Measurements from ENCODE around the gene FBXO8. TPM values are rescaled to one million over a fixed set of nuclear protein-coding genes. Genes with fewer than 3 reads are reported as not detected.

FBXO8 gene
- polyA plus RNA-seq, 1 of the 3 experiments (the other 2 are of a cell fraction): 16.0 TPM

- H4K20me1 ChIP-seq (ENCODE audit: insufficient read depth): no peaks in the 10 kb centered on the region
- H3K79me2 ChIP-seq (ENCODE audit: insufficient read depth): no peaks in the 10 kb centered on the region
- no peaks in the 10 kb centered on the region for H3K9me2 ChIP-seq
- H3K9me3 ChIP-seq: no peaks in the 10 kb centered on the region
- H3F3A ChIP-seq (replicated peaks; ENCODE audit: insufficient read depth): peaks cover 11% of the 10 kb centered on the region
- peak overlapping the region; percentile 83 to 99 for H3K27ac ChIP-seq (ENCODE audit: low read depth in 2 of 2, low read length in 1 of 2)
- no peak for TF ChIP-seq YY1 (IDR thresholded peaks at IDR 0.05; ENCODE audit: low read depth)
- peak; percentile 75 for TF ChIP-seq PBX3 (IDR thresholded peaks at IDR 0.05)
- no peak for TF ChIP-seq MXI1 (IDR thresholded peaks at IDR 0.05; ENCODE audit: low read depth, low read length)
- peak; percentile 13; the same call in 1 of the 2 replicates for TF ChIP-seq TCF12 (IDR thresholded peaks at IDR 0.05)
- peak in 1 of 2 experiments; percentile 69; a peak in 1 of 4 replicates for TF ChIP-seq EP300 (IDR thresholded peaks at IDR 0.05; ENCODE audit: borderline replicate concordance in 1 of 2, low read depth in 1 of 2, low read length in 1 of 2)
- no peak overlapping the region; the same call in 1 of the 2 replicates for H3K9ac ChIP-seq
- POLR2A ChIA-PET: interaction anchor here (0.5 to 2.6 kb wide), 9 partner anchors 17 to 690 kb away, joined by 3 to 13 read pairs (median 4); partner anchors contain the start of gene HAND2
- H3K4me3 ChIP-seq (ENCODE audit: low read depth in 2 of 2, low read length in 1 of 2): no peak overlapping the region
- H3K27me3 ChIP-seq (ENCODE audit: insufficient read depth): no peaks in the 10 kb centered on the region
- peaks cover 24 to 42% of the 10 kb centered on the region in 2 experiments; a peak in 3 of 4 replicates for H3K4me1 ChIP-seq (ENCODE audit: control insufficient read depth in 1 of 2, insufficient read depth in 2 of 2, low read depth in 1 of 2, low read length in 1 of 2)
- no peak for DNase-seq
- no peaks in the 10 kb centered on the region for H3K36me3 ChIP-seq (replicated peaks in 1 of 2; ENCODE audit: control insufficient read depth in 1 of 2, insufficient read depth in 2 of 2, low read length in 1 of 2)
- H2AFZ ChIP-seq (ENCODE audit: low read depth): no peak overlapping the region
- 18% methylated on average over 2 of the region's 2 CpGs for WGBS (ENCODE audit: low lambda C conversion rate)
- H3K4me2 ChIP-seq: peak overlapping the region; percentile 48; the same call in 1 of the 2 replicates
- CTCF ChIA-PET: interaction anchor here (0.7 to 3.0 kb wide), 9 partner anchors 11 to 209 kb away, joined by 3 to 13 read pairs (median 4); no protein-coding TSS in a partner anchor
Observed at GRCh38 chr4:174199735-174200134, 83.7 kb downstream of the FBXO8 start.

DNA sequence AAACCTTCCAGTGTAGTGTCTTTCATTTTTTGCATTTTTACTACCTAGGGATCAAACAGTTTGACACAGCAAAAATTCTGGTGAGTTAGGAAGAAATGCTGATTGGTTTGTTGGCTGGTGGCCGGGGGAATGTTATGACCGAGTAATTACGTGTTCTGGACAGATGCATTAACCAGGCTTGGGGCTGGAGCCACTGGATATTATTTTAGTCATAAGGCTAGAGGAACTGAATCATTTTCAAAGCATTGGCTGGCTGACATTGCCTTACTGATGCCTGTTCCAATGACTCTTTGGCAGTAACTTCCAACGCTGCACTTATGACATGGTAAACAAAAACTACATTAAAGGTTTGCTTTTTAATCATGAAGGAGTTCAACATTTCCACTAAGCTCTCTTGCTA, 84.6 kb downstream of the FBXO8 start:
- Histone ChIP-seq H2AFZ (ENCODE audit: low read depth) (no peak overlapping the region), H3K27me3 (ENCODE audit: insufficient read depth) (no peaks in the 10 kb centered on the region), H3K9ac (peak overlapping the region; percentile 10; the same call in 1 of the 2 replicates), H3K4me1 (ENCODE audit: control insufficient read depth in 1 of 2, insufficient read depth in 2 of 2, low read depth in 1 of 2, low read length in 1 of 2) (peaks cover 18 to 42% of the 10 kb centered on the region in 2 experiments; a peak in 3 of 4 replicates), H3K4me2 (peak overlapping the region; percentile 48; the same call in 1 of the 2 replicates), H3F3A (replicated peaks; ENCODE audit: insufficient read depth) (peaks cover 11% of the 10 kb centered on the region), H3K9me3 (no peaks in the 10 kb centered on the region), H3K79me2 (ENCODE audit: insufficient read depth) (no peaks in the 10 kb centered on the region), H3K36me3 (replicated peaks in 1 of 2; ENCODE audit: control insufficient read depth in 1 of 2, insufficient read depth in 2 of 2, low read length in 1 of 2) (no peaks in the 10 kb centered on the region), H3K4me3 (ENCODE audit: low read depth in 2 of 2, low read length in 1 of 2) (peak overlapping the region; percentile 19 to 42; a peak in 2 of 4 replicates), H4K20me1 (ENCODE audit: insufficient read depth) (no peaks in the 10 kb centered on the region), H3K9me2 (no peaks in the 10 kb centered on the region), H3K27ac (ENCODE audit: low read depth in 2 of 2, low read length in 1 of 2) (peak overlapping the region; percentile 83 to 99)
- POLR2A ChIA-PET: interaction anchor here (1.0 to 2.6 kb wide), 7 partner anchors 18 to 681 kb away, joined by 3 to 13 read pairs (median 5); partner anchors contain the start of gene HAND2
- peak; percentile 51 for DNase-seq
- 2% methylated on average over 4 of the region's 4 CpGs for WGBS (ENCODE audit: low lambda C conversion rate)
- CTCF ChIA-PET: interaction anchor here (0.7 to 1.7 kb wide), 6 partner anchors 11 to 208 kb away, joined by 3 to 6 read pairs (median 3); no protein-coding TSS in a partner anchor
- TF ChIP-seq MAX (IDR thresholded peaks at IDR 0.05; ENCODE audit: low read depth) (peak; percentile 72; the same call in 1 of the 2 replicates), NFIC (IDR thresholded peaks at IDR 0.05; ENCODE audit: borderline replicate concordance) (peak; percentile 98), ZBTB33 (IDR thresholded peaks at IDR 0.05; ENCODE audit: borderline replicate concordance, low read depth) (peak; percentile 77; the same call in 1 of the 2 replicates), POLR2AphosphoS5 (IDR thresholded peaks at IDR 0.05; ENCODE audit: low read depth, low read length) (peak; percentile 94), RXRA (IDR thresholded peaks at IDR 0.05; ENCODE audit: borderline replicate concordance, low read depth) (peak; percentile 79; the same call in 1 of the 2 replicates), FOXJ3 (CRISPR knock-in tag; IDR thresholded peaks at IDR 0.05) (peak; percentile 71), RFX5 (IDR thresholded peaks at IDR 0.05; ENCODE audit: low read length) (no peak), MXI1 (IDR thresholded peaks at IDR 0.05; ENCODE audit: low read depth, low read length) (peak; percentile 72), JUND (IDR thresholded peaks at IDR 0.05) (peak; percentile 95), ELF1 (IDR thresholded peaks at IDR 0.05) (peak; percentile 29; the same call in 1 of the 2 replicates), NRF1 (IDR thresholded peaks at IDR 0.05; ENCODE audit: low read depth, low read length) (no peak), GATA2 (CRISPR knock-in tag; IDR thresholded peaks at IDR 0.05) (peak; percentile 62), FOXM1 (IDR thresholded peaks at IDR 0.05; ENCODE audit: low read depth) (peak; percentile 97), SMC3 (IDR thresholded peaks at IDR 0.05; ENCODE audit: low read depth, low read length) (no peak), EZH2phosphoT487 (IDR thresholded peaks at IDR 0.05; ENCODE audit: borderline replicate concordance, low read depth) (no peak), RAD21 (IDR thresholded peaks at IDR 0.05; ENCODE audit: low read length) (0 out of 2 replicates have a peak, but pooled peaks have one; percentile 20)
- TF ChIP-seq, protein P1, sequence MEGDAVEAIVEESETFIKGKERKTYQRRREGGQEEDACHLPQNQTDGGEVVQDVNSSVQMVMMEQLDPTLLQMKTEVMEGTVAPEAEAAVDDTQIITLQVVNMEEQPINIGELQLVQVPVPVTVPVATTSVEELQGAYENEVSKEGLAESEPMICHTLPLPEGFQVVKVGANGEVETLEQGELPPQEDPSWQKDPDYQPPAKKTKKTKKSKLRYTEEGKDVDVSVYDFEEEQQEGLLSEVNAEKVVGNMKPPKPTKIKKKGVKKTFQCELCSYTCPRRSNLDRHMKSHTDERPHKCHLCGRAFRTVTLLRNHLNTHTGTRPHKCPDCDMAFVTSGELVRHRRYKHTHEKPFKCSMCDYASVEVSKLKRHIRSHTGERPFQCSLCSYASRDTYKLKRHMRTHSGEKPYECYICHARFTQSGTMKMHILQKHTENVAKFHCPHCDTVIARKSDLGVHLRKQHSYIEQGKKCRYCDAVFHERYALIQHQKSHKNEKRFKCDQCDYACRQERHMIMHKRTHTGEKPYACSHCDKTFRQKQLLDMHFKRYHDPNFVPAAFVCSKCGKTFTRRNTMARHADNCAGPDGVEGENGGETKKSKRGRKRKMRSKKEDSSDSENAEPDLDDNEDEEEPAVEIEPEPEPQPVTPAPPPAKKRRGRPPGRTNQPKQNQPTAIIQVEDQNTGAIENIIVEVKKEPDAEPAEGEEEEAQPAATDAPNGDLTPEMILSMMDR (IDR thresholded peaks at IDR 0.05): no peak
- TF ChIP-seq, protein P2, sequence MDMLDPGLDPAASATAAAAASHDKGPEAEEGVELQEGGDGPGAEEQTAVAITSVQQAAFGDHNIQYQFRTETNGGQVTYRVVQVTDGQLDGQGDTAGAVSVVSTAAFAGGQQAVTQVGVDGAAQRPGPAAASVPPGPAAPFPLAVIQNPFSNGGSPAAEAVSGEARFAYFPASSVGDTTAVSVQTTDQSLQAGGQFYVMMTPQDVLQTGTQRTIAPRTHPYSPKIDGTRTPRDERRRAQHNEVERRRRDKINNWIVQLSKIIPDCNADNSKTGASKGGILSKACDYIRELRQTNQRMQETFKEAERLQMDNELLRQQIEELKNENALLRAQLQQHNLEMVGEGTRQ (IDR thresholded peaks at IDR 0.05; ENCODE audit: borderline replicate concordance, low read depth, low read length): no peak
